Endothelial cell of umbilical vein (primary cell): ENCODE measurements around the gene RABEP1. TPM values are rescaled to one million over a fixed set of nuclear protein-coding genes. Genes with fewer than 3 reads are reported as not detected.

Experiments used
- BruUV-seq: library from RNA; stranded (reverse); fragments of 400-500 nt; replicated peaks from 2 replicates; lab custom pipeline; 2021; lab: Mats Ljungman, UMichigan
- CTCF ChIA-PET: fragments of 300-600, 350-600 bp; sonication (Branson Sonifier 250); formaldehyde crosslinking; loops from one replicate; lab custom pipeline; 2021; ENCODE audit warnings: antibody characterized with exemption, inconsistent platforms; lab: Charles Lee
- POLR2A ChIA-PET: fragments of 300-600, 350-600 bp; sonication (Branson Sonifier 250); formaldehyde crosslinking; loops from one replicate; lab custom pipeline; 2021; ENCODE audit warnings: antibody characterized with exemption, inconsistent platforms; lab: Charles Lee
- DNase-seq: peaks from one replicate; pipeline ENCODE4 v3.0.0-alpha.2; 2011; ENCODE audit warnings: low read depth, low spot score
- FAIRE-seq: peaks from 2 replicates; lab custom pipeline; 2011; peaks lifted over from hg19 to GRCh38; lab: Jason Lieb, UNC
- H2AFZ ChIP-seq: 2 replicates; pipeline ENCODE4 v1.6.0; 2012; ENCODE audit warnings: low read depth, low read length, control low read depth, inconsistent platforms
- H3K27ac ChIP-seq: 2 replicates; pipeline ENCODE4 v1.5.1; 2011; ENCODE audit warnings: low read depth, mild to moderate bottlenecking, control low read depth, low read length, moderate library complexity; ENCODE audit not compliant: insufficient read depth
- H3K27me3 ChIP-seq, 2 experiments: 2 replicates each; pipeline versions ENCODE4 v1.6.0 to v1.6.1; 2011; ENCODE audit warnings: low read length in 2 of 2, mixed read lengths in 1 of 2; ENCODE audit not compliant: control insufficient read depth in 2 of 2, insufficient read depth in 2 of 2
- H3K36me3 ChIP-seq, 2 experiments: 2 replicates in 1 of 2; 3 replicates in 1 of 2; pipeline ENCODE4 v1.5.1; 2011; ENCODE audit warnings: low read length in 2 of 2, mild to moderate bottlenecking in 1 of 2, moderate library complexity in 1 of 2; ENCODE audit not compliant: control insufficient read depth in 2 of 2, insufficient read depth in 2 of 2; ENCODE audit errors: extremely low read depth in 1 of 2
- H3K4me1 ChIP-seq: 3 replicates; pipeline ENCODE4 v1.5.1; 2011; ENCODE audit warnings: mild to moderate bottlenecking, low read length; ENCODE audit not compliant: control insufficient read depth, insufficient read depth; ENCODE audit errors: extremely low read depth
- H3K4me2 ChIP-seq: 2 replicates; pipeline ENCODE4 v1.6.1; 2011; ENCODE audit warnings: low read length, control low read depth, mixed read lengths; ENCODE audit not compliant: insufficient read depth
- H3K4me3 ChIP-seq, 3 experiments: fragments of 200-600 bp in 1 of 3; sonication (generic), shearing (Covaris generic) in 1 of 3; replicated peaks in 1 of 3; 2 replicates each; pipeline ENCODE4 v1.5.1; 2011 to 2016; ENCODE audit warnings: control low read depth in 3 of 3, low read length in 3 of 3, mild to moderate bottlenecking in 2 of 3, inconsistent platforms in 1 of 3, low read depth in 1 of 3, moderate library complexity in 1 of 3; ENCODE audit not compliant: insufficient read depth in 1 of 3
- H3K79me2 ChIP-seq: 2 replicates; pipeline ENCODE4 v1.6.0; 2012; ENCODE audit warnings: low read length, inconsistent platforms; ENCODE audit not compliant: control insufficient read depth, insufficient read depth
- H3K9ac ChIP-seq: replicated peaks from 2 replicates; pipeline ENCODE3; 2011; ENCODE audit warnings: low read length, control low read depth; ENCODE audit not compliant: insufficient read depth; ENCODE audit errors: extremely low read depth
- H3K9me1 ChIP-seq: replicated peaks from 3 replicates; pipeline ENCODE4 v1.6.0; 2011; ENCODE audit warnings: mild to moderate bottlenecking, low read length; ENCODE audit not compliant: control insufficient read depth, insufficient read depth; ENCODE audit errors: extremely low read depth
- H3K9me3 ChIP-seq: replicated peaks from 2 replicates; pipeline ENCODE4 v1.5.1; 2012; ENCODE audit warnings: low read length, inconsistent platforms; ENCODE audit not compliant: control insufficient read depth, insufficient read depth
- H4K20me1 ChIP-seq: replicated peaks from 2 replicates; pipeline ENCODE3; 2011; ENCODE audit warnings: mild to moderate bottlenecking, low read length; ENCODE audit not compliant: control insufficient read depth, insufficient read depth; ENCODE audit errors: extremely low read depth
- EZH2 ChIP-seq: IDR thresholded peaks from 2 replicates; pipeline ENCODE4 v1.6.1; 2012; ENCODE audit warnings: borderline replicate concordance, low read depth, mild to moderate bottlenecking, moderate library complexity, low read length, inconsistent platforms; ENCODE audit not compliant: severe bottlenecking
- FOS ChIP-seq: IDR thresholded peaks from 2 replicates; pipeline ENCODE4 v1.6.1; 2011; ENCODE audit warnings: mild to moderate bottlenecking, low read length, moderate library complexity, borderline replicate concordance; ENCODE audit not compliant: insufficient read depth
- GATA2 ChIP-seq: IDR thresholded peaks from 2 replicates; pipeline ENCODE4 v1.7.0; 2011; ENCODE audit warnings: low read depth, mild to moderate bottlenecking, moderate library complexity, mixed read lengths, low read length; ENCODE audit not compliant: insufficient read length, insufficient read depth
- JUN ChIP-seq: IDR thresholded peaks from 2 replicates; pipeline ENCODE4 v1.6.1; 2011; ENCODE audit warnings: borderline replicate concordance, low read depth; ENCODE audit not compliant: insufficient read length, insufficient read depth
- MAX ChIP-seq: IDR thresholded peaks from 2 replicates; pipeline ENCODE4 v1.6.1; 2011; ENCODE audit not compliant: insufficient read depth, insufficient read length
- MYC ChIP-seq: IDR thresholded peaks from one replicate; pipeline ENCODE4 v1.6.1; 2011; ENCODE audit warnings: mild to moderate bottlenecking, low read depth, low read length
- POLR2A ChIP-seq: IDR thresholded peaks from 2 replicates; pipeline ENCODE4 v1.6.1; 2012; ENCODE audit warnings: low read depth, mild to moderate bottlenecking, control low read depth, low read length
- POLR2AphosphoS5 ChIP-seq: IDR thresholded peaks from 2 replicates; pipeline ENCODE4 v1.6.1; 2012; ENCODE audit warnings: low read depth, mild to moderate bottlenecking, control low read depth, low read length, moderate library complexity; ENCODE audit not compliant: insufficient read depth
- dilution Hi-C: fragments of 300-500 bp; cut with MboI; formaldehyde crosslinking; loops from one replicate; pipeline ENCODE4 v1.15.0; 2019; ENCODE audit warnings: low sequenced_read_pairs; ENCODE audit not compliant: extremely low pct_ligation_motif_present
- intact Hi-C: fragments of 100-400 bp; cut with micrococcal nuclease; formaldehyde crosslinking; loops from one replicate; pipeline ENCODE4 v1.10.0; 2022
- polyA plus RNA-seq, 4 experiments: library from polyadenylated mRNA; depleted of rRNA in 3 of 4; stranded (reverse) in 3 of 4; unstranded in 1 of 4; fragments of >200 nt; gene quantifications; 2 replicates each; pipeline versions ENCODE4 v1.2.1 to v1.2.3, GENCODE V29; 2011 to 2012; ENCODE audit warnings: missing spikeins in 1 of 4
- total RNA-seq: library from RNA; stranded (reverse); gene quantifications from 2 replicates; pipeline ENCODE4 v1.2.3, GENCODE V29; 2021
- TF ChIP-seq, protein P1 (sequence below), 2 donors: IDR thresholded peaks; 1 replicate in 1 of 2; 2 replicates in 1 of 2; pipeline ENCODE4 v1.5.1; 2011; ENCODE audit warnings: low read length in 2 of 2, mild to moderate bottlenecking in 2 of 2, moderate library complexity in 2 of 2, control low read depth in 1 of 2, inconsistent platforms in 1 of 2, low read depth in 1 of 2; ENCODE audit not compliant: insufficient read depth in 1 of 2; ENCODE audit errors: extremely low read depth in 1 of 2

RABEP1 gene
- total and polyA plus RNA-seq, 2 donors (not counting 3 experiments of a cell fraction or from before 2014, with no cell fraction given), result 10.1 to 54.8 TPM

DNA sequence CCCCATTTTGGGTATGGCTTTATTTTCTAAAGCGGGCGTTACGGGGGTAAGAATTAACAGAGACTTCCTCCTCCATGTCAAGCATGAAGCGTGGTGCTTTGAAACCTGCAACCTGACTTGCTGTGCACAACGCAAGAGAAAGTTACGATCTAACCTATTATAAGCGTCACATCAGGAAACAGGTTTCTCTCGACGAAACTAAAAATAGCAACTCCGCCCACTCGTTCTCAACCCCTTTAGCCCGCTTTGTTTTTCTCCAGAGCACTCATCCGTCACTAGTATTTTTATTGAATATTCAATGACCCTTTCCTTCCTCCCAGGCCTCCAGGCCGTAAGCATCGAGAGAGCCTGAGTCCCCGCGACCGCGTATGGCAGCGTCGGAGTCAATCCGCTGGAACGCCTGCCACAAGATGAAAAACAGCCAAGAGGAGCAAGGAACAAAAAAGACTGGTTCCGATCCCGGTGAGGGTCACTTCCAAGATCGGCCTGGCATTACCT is 136.8 kb downstream of the RABEP1 start:
- FAIRE-seq (peak; percentile 40), DNase-seq (peak; percentile 89)
- peak overlapping the region; percentile 68 for H2AFZ ChIP-seq
- CTCF ChIA-PET, result interaction anchor here (1.0 to 1.3 kb wide), 2 partner anchors 20 to 22 kb away, joined by 5 to 27 read pairs; partner anchors contain the start of gene C1QBP
- H3K27ac ChIP-seq, result peak overlapping the region; percentile 79
- H3K27me3 ChIP-seq, result no peaks in the 10 kb centered on the region
- no peaks in the 10 kb centered on the region for H3K9me3 ChIP-seq
- peak overlapping the region; percentile 91 for H3K9ac ChIP-seq
- POLR2A ChIA-PET, result interaction anchor here (0.6 to 1.3 kb wide), 3 partner anchors 20 to 100 kb away, joined by 4 to 9 read pairs (median 5); partner anchors contain the start of genes C1QBP, DERL2 and MIS12
- no TSS peak for BruUV-seq
- no peaks in the 10 kb centered on the region for H3K9me1 ChIP-seq
- H3K4me3 ChIP-seq, result peak overlapping the region; percentile 66 to 94 (median 89)
- H3K4me1 ChIP-seq, result peaks cover 17% of the 10 kb centered on the region
- intact Hi-C loops (loop anchor here (1.0 to 5.0 kb wide), 4 partner anchors 20 to 172 kb away; partner anchors contain the start of genes C1QBP, DERL2, MIS12 and RABEP1), dilution Hi-C loops (no loop called here)
- H3K79me2 ChIP-seq, result peaks cover 54% of the 10 kb centered on the region
- H3K4me2 ChIP-seq, result peak overlapping the region; percentile 95
- TF ChIP-seq GATA2 (no peak), POLR2AphosphoS5 (no peak), EZH2 (no peak), MAX (no peak), POLR2A (no peak), MYC (no peak), FOS (no peak), JUN (no peak)
- TF ChIP-seq, protein P1, sequence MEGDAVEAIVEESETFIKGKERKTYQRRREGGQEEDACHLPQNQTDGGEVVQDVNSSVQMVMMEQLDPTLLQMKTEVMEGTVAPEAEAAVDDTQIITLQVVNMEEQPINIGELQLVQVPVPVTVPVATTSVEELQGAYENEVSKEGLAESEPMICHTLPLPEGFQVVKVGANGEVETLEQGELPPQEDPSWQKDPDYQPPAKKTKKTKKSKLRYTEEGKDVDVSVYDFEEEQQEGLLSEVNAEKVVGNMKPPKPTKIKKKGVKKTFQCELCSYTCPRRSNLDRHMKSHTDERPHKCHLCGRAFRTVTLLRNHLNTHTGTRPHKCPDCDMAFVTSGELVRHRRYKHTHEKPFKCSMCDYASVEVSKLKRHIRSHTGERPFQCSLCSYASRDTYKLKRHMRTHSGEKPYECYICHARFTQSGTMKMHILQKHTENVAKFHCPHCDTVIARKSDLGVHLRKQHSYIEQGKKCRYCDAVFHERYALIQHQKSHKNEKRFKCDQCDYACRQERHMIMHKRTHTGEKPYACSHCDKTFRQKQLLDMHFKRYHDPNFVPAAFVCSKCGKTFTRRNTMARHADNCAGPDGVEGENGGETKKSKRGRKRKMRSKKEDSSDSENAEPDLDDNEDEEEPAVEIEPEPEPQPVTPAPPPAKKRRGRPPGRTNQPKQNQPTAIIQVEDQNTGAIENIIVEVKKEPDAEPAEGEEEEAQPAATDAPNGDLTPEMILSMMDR (IDR thresholded peaks at IDR 0.05; ENCODE audit: extremely low read depth in 1 of 2, insufficient read depth in 1 of 2, low read depth in 1 of 2, low read length in 2 of 2), result no peak
- peaks cover 5 to 12% of the 10 kb centered on the region in 2 experiments for H3K36me3 ChIP-seq
- H4K20me1 ChIP-seq, result no peaks in the 10 kb centered on the region
